ENCODE measurements around the gene FIBCD1. TPM values are rescaled to one million over a fixed set of nuclear protein-coding genes. Genes with fewer than 3 reads are reported as not detected.

The FIBCD1 gene
- total RNA-seq, 4 donors from 2014 or later, result not detected

DNA sequence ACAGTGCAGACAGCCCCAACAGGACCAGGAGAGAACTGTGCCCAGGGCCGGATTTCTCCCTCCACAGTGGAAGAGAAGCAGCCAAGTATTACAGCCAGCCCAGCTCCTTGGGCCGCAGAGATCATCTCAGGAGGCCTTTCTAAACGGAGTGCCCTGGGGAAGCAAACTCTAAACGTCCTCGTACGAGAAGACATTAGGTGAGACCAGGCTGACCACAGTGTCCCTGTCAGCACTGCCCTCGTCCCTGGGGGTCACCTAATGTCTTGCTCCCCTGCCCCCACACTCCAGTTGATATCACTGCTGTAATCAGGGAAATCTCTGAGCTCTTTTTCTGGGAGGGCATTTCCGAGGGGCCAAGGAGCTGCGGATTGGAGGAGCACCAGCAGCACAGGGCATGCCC is 48.9 kb downstream of the FIBCD1 start:
- Histone ChIP-seq H3K4me3 (no peak overlapping the region), H3K9me3 (no peaks in the 10 kb centered on the region), H3K27me3 (no peaks in the 10 kb centered on the region), H3K36me3 (peaks cover 79% of the 10 kb centered on the region), H3K27ac (no peak overlapping the region), H3K4me1 (peaks cover 26% of the 10 kb centered on the region)
- 87% methylated on average over 7 of the region's 9 CpGs for whole genome bisulfite sequencing
- no peak for TF ChIP-seq POLR2AphosphoS5 (IDR thresholded peaks at IDR 0.05)
- no peak for TF ChIP-seq POLR2A (IDR thresholded peaks at IDR 0.05)
- TF ChIP-seq, protein P1, sequence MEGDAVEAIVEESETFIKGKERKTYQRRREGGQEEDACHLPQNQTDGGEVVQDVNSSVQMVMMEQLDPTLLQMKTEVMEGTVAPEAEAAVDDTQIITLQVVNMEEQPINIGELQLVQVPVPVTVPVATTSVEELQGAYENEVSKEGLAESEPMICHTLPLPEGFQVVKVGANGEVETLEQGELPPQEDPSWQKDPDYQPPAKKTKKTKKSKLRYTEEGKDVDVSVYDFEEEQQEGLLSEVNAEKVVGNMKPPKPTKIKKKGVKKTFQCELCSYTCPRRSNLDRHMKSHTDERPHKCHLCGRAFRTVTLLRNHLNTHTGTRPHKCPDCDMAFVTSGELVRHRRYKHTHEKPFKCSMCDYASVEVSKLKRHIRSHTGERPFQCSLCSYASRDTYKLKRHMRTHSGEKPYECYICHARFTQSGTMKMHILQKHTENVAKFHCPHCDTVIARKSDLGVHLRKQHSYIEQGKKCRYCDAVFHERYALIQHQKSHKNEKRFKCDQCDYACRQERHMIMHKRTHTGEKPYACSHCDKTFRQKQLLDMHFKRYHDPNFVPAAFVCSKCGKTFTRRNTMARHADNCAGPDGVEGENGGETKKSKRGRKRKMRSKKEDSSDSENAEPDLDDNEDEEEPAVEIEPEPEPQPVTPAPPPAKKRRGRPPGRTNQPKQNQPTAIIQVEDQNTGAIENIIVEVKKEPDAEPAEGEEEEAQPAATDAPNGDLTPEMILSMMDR (IDR thresholded peaks at IDR 0.05), result no peak
- TF ChIP-seq EP300 (IDR thresholded peaks at IDR 0.05), result no peak
- no peak for DNase-seq (ENCODE audit: low spot score in 2 of 2)

DNA sequence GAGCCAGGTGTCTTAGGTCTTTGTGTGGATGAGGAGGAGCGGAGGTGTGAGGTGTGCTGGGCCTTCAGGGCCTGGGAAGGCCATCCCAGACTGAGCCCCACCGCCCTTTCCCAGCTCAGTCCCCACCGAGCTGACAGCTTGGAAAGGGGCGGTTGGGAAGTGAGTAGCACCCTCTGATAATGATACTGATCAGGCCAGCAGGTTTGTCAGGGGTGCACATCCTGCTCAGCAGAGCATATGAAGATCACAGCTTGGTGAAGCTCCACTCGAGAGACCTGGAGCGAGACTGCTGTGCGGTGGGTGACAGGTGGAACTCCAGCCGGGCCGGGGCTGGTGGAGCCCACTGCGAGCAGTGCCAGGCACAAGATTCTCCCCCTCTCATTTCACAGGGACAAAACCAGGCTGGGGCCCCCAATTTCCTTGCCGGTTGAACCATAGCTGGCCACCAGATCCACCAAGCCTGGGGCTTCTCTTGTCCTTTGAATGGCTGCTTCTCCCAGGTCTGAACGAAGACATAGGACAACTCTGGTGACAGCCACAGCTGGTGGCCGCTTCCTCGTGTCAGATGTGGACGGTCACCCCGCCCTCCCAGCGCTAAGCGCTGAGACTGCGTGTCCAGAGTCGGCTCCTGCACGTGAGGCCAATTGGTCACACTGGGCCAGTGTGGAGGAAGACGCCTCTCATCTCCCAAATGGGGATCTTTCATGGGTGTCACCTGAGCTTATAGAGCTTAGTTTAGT is 50.7 kb downstream of the FIBCD1 start:
- H3K4me1 ChIP-seq, result peaks cover 8% of the 10 kb centered on the region
- H3K27me3 ChIP-seq, result no peaks in the 10 kb centered on the region
- 90% methylated on average over 12 of the region's 22 CpGs for WGBS
- no peak for DNase-seq (ENCODE audit: low spot score in 2 of 2)
- no peak overlapping the region for H3K4me3 ChIP-seq
- H3K36me3 ChIP-seq, result peaks cover 96% of the 10 kb centered on the region
- H3K9me3 ChIP-seq, result no peaks in the 10 kb centered on the region
- TF ChIP-seq POLR2A (IDR thresholded peaks at IDR 0.05), result no peak
- TF ChIP-seq EP300 (IDR thresholded peaks at IDR 0.05), result no peak
- TF ChIP-seq, protein P1 (IDR thresholded peaks at IDR 0.05), result no peak
- no peak for TF ChIP-seq POLR2AphosphoS5 (IDR thresholded peaks at IDR 0.05)
- no peak overlapping the region for H3K27ac ChIP-seq

DNA sequence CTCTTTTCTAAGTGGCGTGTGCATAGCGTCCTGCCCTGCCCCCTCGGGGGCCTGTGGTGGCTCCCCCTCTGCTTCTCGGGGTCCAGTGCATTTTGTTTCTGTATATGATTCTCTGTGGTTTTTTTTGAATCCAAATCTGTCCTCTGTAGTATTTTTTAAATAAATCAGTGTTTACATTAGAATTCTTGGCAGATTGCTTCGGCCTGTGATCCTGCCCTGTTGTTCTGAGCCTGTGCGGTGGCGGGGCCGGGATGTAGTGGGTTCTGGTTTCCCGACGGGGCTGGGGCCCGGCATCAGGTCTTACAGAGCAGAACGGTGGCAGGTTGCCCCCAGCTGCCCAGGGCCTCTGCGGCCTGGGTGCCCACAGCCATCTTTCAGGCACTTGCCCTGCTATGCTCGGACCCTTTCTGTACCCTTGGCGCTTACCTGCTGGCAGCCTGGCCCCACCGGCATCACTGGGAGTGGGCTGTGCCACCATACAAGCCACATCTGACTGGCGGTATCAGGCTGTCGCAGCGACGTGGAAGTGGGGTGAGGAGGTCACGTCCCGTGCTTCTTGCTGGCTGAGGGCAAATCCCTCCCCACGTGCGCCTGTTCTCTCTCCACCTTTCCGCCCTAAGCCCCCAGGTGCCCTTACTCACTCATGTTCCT is 51.4 kb downstream of the FIBCD1 start:
- TF ChIP-seq, protein P1 (IDR thresholded peaks at IDR 0.05), result no peak
- TF ChIP-seq EP300 (IDR thresholded peaks at IDR 0.05), result no peak
- TF ChIP-seq POLR2AphosphoS5 (IDR thresholded peaks at IDR 0.05), result no peak
- no peak for TF ChIP-seq POLR2A (IDR thresholded peaks at IDR 0.05)
- no peaks in the 10 kb centered on the region for H3K27me3 ChIP-seq
- H3K4me1 ChIP-seq, result peaks cover 4% of the 10 kb centered on the region
- no peaks in the 10 kb centered on the region for H3K9me3 ChIP-seq
- 94% methylated on average over 15 of the region's 25 CpGs for WGBS
- no peak overlapping the region for H3K27ac ChIP-seq
- no peak overlapping the region for H3K4me3 ChIP-seq
- DNase-seq (ENCODE audit: low spot score in 2 of 2), result no peak
- H3K36me3 ChIP-seq, result peaks cover 96% of the 10 kb centered on the region

GRCh38 chr9:130886981-130887380 is 52.1 kb downstream of the FIBCD1 start:
- Histone ChIP-seq H3K4me3 (no peak overlapping the region), H3K36me3 (peaks cover 97% of the 10 kb centered on the region), H3K27ac (no peak overlapping the region), H3K27me3 (no peaks in the 10 kb centered on the region), H3K4me1 (peaks cover 4% of the 10 kb centered on the region), H3K9me3 (no peaks in the 10 kb centered on the region)
- DNase-seq (ENCODE audit: low spot score in 2 of 2), result no peak
- WGBS, result 94% methylated on average over 23 of the region's 23 CpGs
- TF ChIP-seq POLR2A (IDR thresholded peaks at IDR 0.05) (no peak), EP300 (IDR thresholded peaks at IDR 0.05) (no peak), POLR2AphosphoS5 (IDR thresholded peaks at IDR 0.05) (no peak)
- TF ChIP-seq, protein P1 (IDR thresholded peaks at IDR 0.05), result no peak

Measured in suprapubic skin (tissue), 4 donors.